GM18861 (cell line): ENCODE results near the gene NECTIN2.

ENCODE experiments used
- ATAC-seq: cut with Tn5 transposase; IDR thresholded peaks from one replicate; pipeline ENCODE4 v1.9.1; 2021; ENCODE audit not compliant: unreplicated experiment

NECTIN2 gene

GRCh38 chr19:44845612-44846454 is at the start of gene NECTIN2:
NECTIN2 (plus strand) TSS chr19:44846297; CDS start chr19:44846526, 229 bp downstream.
- ATAC-seq: no peak

- ATAC-seq: no peak
These were observed 49.4 kb upstream of the NECTIN2 start for GRCh38 chr19:44796701-44797115.

GRCh38 chr19:44799627-44800346 is 46.3 kb upstream of the NECTIN2 start:
- no peak for ATAC-seq

- ATAC-seq: no peak
These were observed 45.6 kb upstream of the NECTIN2 start for GRCh38 chr19:44800461-44800860.

GRCh38 chr19:44803442-44804428 is 42.4 kb upstream of the NECTIN2 start:
- ATAC-seq: no peak

- ATAC-seq: no peak
These were observed 39.8 kb upstream of the NECTIN2 start for GRCh38 chr19:44806291-44806690.

- no peak for ATAC-seq
These were observed 38.9 kb upstream of the NECTIN2 start for GRCh38 chr19:44807162-44807561.

- no peak for ATAC-seq
These were observed 38.2 kb upstream of the NECTIN2 start for GRCh38 chr19:44807652-44808462.

GRCh38 chr19:44808463-44809371 is 37.4 kb upstream of the NECTIN2 start, which contains the start of gene BCAM:
BCAM (plus strand) TSS chr19:44809103; CDS start chr19:44809125, 22 bp downstream.
- no peak for ATAC-seq

GRCh38 chr19:44809577-44810233 is 36.4 kb upstream of the NECTIN2 start:
- ATAC-seq: no peak

- no peak for ATAC-seq
These were observed 35.6 kb upstream of the NECTIN2 start for GRCh38 chr19:44810234-44811121.

- no peak for ATAC-seq
These were observed 35.0 kb upstream of the NECTIN2 start for GRCh38 chr19:44811122-44811419.

GRCh38 chr19:44812142-44812718 is 33.9 kb upstream of the NECTIN2 start:
- no peak for ATAC-seq

- no peak for ATAC-seq
These were observed 32.8 kb upstream of the NECTIN2 start for GRCh38 chr19:44813070-44813840.

GRCh38 chr19:44813841-44814470 is 32.1 kb upstream of the NECTIN2 start:
- ATAC-seq: no peak

- ATAC-seq: no peak
These were observed 31.6 kb upstream of the NECTIN2 start for GRCh38 chr19:44814517-44814916.
